HepG2 (cell line): ENCODE measurements around the gene SLC17A3. TPM values are rescaled to one million over a fixed set of nuclear protein-coding genes. Genes with fewer than 3 reads are reported as not detected.
A peak's percentile ranks its signal among the peaks of the same experiment; 100 is the strongest.

ENCODE experiments used
- FOXA3 ChIP-seq: IDR thresholded peaks from 2 replicates; pipeline ENCODE4 v1.6.1; 2016; ENCODE audit warnings: missing genetic modification reagents, missing compliant biosample characterization
- HNF1B ChIP-seq: sonication (generic); formaldehyde crosslinking; IDR thresholded peaks from 2 replicates; pipeline ENCODE4 v1.5.1; 2020; ENCODE audit warnings: mild to moderate bottlenecking, moderate library complexity, missing genetic modification reagents
- KDM3A ChIP-seq: IDR thresholded peaks from 2 replicates; pipeline ENCODE4 v1.6.1; 2018; ENCODE audit warnings: low read depth, missing compliant biosample characterization
- PAXIP1 ChIP-seq: sonication (generic); formaldehyde crosslinking; conservative IDR thresholded peaks from 2 replicates; pipeline ENCODE4 v1.4.0; 2020; ENCODE audit warnings: mild to moderate bottlenecking, missing genetic modification reagents, moderate library complexity
- RBM22 ChIP-seq: fragments of 200-400 bp; formaldehyde crosslinking; optimal IDR thresholded peaks from 2 replicates; pipeline ENCODE3; 2017; ENCODE audit warnings: mild to moderate bottlenecking, low read length, moderate library complexity
- RFXAP ChIP-seq: sonication (generic); formaldehyde crosslinking; IDR thresholded peaks from 2 replicates; pipeline ENCODE4 v1.4.0; 2020; ENCODE audit warnings: missing genetic modification reagents, borderline replicate concordance
- RXRB ChIP-seq: IDR thresholded peaks from 2 replicates; pipeline ENCODE4 v1.6.1; 2016; ENCODE audit warnings: borderline replicate concordance, missing genetic modification reagents, missing compliant biosample characterization
- SIX1 ChIP-seq: sonication (generic); formaldehyde crosslinking; IDR thresholded peaks from 2 replicates; pipeline ENCODE4 v1.4.0; 2020; ENCODE audit warnings: missing genetic modification reagents, borderline replicate concordance
- SMAD3 ChIP-seq: sonication (generic); formaldehyde crosslinking; IDR thresholded peaks from 2 replicates; pipeline ENCODE4 v1.4.0; 2020; ENCODE audit warnings: missing genetic modification reagents
- SOX5 ChIP-seq: IDR thresholded peaks from 2 replicates; pipeline ENCODE4 v1.6.1; 2016; ENCODE audit warnings: borderline replicate concordance
- ZFP36L2 ChIP-seq: sonication (generic); formaldehyde crosslinking; IDR thresholded peaks from 2 replicates; pipeline ENCODE4 v1.4.0; 2020; ENCODE audit warnings: missing genetic modification reagents
- ZNF136 ChIP-seq: sonication (generic); formaldehyde crosslinking; IDR thresholded peaks from 2 replicates; pipeline ENCODE4 v1.8.1; 2022; ENCODE audit warnings: low read depth, mild to moderate bottlenecking, moderate library complexity, missing genetic modification reagents
- ZNF263 ChIP-seq: sonication (generic); formaldehyde crosslinking; IDR thresholded peaks from 2 replicates; pipeline ENCODE4 v1.4.0; 2020; ENCODE audit warnings: missing genetic modification reagents
- ZNF484 ChIP-seq: sonication (generic); formaldehyde crosslinking; IDR thresholded peaks from 2 replicates; pipeline ENCODE4 v1.5.1; 2020; ENCODE audit warnings: mild to moderate bottlenecking, low read depth, missing genetic modification reagents, borderline replicate concordance
- ZNF614 ChIP-seq: IDR thresholded peaks from 2 replicates; pipeline ENCODE4 v1.6.1; 2018; ENCODE audit warnings: missing biosample characterization, missing genetic modification reagents, inconsistent platforms, borderline replicate concordance
- ZNF644 ChIP-seq: IDR thresholded peaks from 2 replicates; pipeline ENCODE4 v1.6.1; 2016; ENCODE audit warnings: low read depth
- polyA plus RNA-seq, 8 experiments: library from polyadenylated mRNA; depleted of rRNA in 3 of 8; stranded (reverse) in 7 of 8; unstranded in 1 of 8; fragments of >200 nt; fragmentation: Illumina TruSeq in 4 of 8; extraction: Trizol in 4 of 8; gene quantifications; 2 replicates each; pipeline versions ENCODE4 v1.2.1 to v1.2.3, GENCODE V29; 2011 to 2016; ENCODE audit warnings: low read depth in 4 of 8, missing spikeins in 1 of 8, mixed read lengths in 1 of 8; ENCODE audit not compliant: insufficient read depth in 1 of 8
- total RNA-seq, 5 experiments: library from RNA; depleted of rRNA; stranded (reverse); fragments of >200 nt; fragmentation: Illumina TruSeq; extraction: Trizol; gene quantifications; 2 replicates each; pipeline ENCODE4 v1.2.3, GENCODE V29; 2016; ENCODE audit warnings: low read depth in 1 of 5
- TF ChIP-seq, protein P1 (sequence below): IDR thresholded peaks from 2 replicates; pipeline ENCODE4 v1.6.1; 2018; ENCODE audit warnings: missing genetic modification reagents, mild to moderate bottlenecking, missing compliant biosample characterization
- TF ChIP-seq, protein P2 (sequence below): sonication (generic); formaldehyde crosslinking; IDR thresholded peaks from 2 replicates; pipeline ENCODE4 v1.4.0; 2020; ENCODE audit warnings: missing genetic modification reagents
- TF ChIP-seq, protein P3 (sequence below): sonication (generic); formaldehyde crosslinking; IDR thresholded peaks from 2 replicates; pipeline ENCODE4 v1.4.0; 2020; ENCODE audit warnings: missing genetic modification reagents, borderline replicate concordance

Gene SLC17A3
- total and polyA plus RNA-seq, 2 of the 13 experiments (the other 11 are each of a cell fraction or from before 2014, with no cell fraction given): 0.09 to 0.11 TPM

GRCh38 chr6:25907475-25908014 is 33.5 kb upstream of the SLC17A3 start (continued):
- TF ChIP-seq, protein P1, sequence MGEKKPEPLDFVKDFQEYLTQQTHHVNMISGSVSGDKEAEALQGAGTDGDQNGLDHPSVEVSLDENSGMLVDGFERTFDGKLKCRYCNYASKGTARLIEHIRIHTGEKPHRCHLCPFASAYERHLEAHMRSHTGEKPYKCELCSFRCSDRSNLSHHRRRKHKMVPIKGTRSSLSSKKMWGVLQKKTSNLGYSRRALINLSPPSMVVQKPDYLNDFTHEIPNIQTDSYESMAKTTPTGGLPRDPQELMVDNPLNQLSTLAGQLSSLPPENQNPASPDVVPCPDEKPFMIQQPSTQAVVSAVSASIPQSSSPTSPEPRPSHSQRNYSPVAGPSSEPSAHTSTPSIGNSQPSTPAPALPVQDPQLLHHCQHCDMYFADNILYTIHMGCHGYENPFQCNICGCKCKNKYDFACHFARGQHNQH (CRISPR knock-in tag): peak; percentile 70; the same call in 1 of the 2 replicates
- TF ChIP-seq PAXIP1 (peak; percentile 98), HNF1B (CRISPR knock-in tag) (peak; percentile 99), ZNF263 (CRISPR knock-in tag) (no peak), RXRB (peak; percentile 93), ZFP36L2 (CRISPR knock-in tag) (no peak), ZNF484 (CRISPR knock-in tag) (no peak), RBM22 (no peak), ZNF136 (no peak), FOXA3 (CRISPR knock-in tag) (peak; percentile 100), SOX5 (CRISPR knock-in tag) (peak; percentile 92; the same call in 1 of the 2 replicates), RFXAP (CRISPR knock-in tag) (no peak), ZNF644 (0 out of 2 replicates have a peak, but pooled peaks have one; percentile 52), KDM3A (CRISPR knock-in tag) (peak; percentile 59; the same call in 1 of the 2 replicates), SIX1 (peak; percentile 58; the same call in 1 of the 2 replicates), ZNF614 (0 out of 2 replicates have a peak, but pooled peaks have one; percentile 57), SMAD3 (CRISPR knock-in tag) (peak; percentile 97; the same call in 1 of the 2 replicates)
- TF ChIP-seq, protein P2, sequence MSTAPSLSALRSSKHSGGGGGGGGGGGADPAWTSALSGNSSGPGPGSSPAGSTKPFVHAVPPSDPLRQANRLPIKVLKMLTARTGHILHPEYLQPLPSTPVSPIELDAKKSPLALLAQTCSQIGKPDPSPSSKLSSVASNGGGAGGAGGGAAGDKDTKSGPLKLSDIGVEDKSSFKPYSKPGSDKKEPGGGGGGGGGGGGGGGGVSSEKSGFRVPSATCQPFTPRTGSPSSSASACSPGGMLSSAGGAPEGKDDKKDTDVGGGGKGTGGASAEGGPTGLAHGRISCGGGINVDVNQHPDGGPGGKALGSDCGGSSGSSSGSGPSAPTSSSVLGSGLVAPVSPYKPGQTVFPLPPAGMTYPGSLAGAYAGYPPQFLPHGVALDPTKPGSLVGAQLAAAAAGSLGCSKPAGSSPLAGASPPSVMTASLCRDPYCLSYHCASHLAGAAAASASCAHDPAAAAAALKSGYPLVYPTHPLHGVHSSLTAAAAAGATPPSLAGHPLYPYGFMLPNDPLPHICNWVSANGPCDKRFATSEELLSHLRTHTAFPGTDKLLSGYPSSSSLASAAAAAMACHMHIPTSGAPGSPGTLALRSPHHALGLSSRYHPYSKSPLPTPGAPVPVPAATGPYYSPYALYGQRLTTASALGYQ (CRISPR knock-in tag): peak; percentile 91
- TF ChIP-seq, protein P3, sequence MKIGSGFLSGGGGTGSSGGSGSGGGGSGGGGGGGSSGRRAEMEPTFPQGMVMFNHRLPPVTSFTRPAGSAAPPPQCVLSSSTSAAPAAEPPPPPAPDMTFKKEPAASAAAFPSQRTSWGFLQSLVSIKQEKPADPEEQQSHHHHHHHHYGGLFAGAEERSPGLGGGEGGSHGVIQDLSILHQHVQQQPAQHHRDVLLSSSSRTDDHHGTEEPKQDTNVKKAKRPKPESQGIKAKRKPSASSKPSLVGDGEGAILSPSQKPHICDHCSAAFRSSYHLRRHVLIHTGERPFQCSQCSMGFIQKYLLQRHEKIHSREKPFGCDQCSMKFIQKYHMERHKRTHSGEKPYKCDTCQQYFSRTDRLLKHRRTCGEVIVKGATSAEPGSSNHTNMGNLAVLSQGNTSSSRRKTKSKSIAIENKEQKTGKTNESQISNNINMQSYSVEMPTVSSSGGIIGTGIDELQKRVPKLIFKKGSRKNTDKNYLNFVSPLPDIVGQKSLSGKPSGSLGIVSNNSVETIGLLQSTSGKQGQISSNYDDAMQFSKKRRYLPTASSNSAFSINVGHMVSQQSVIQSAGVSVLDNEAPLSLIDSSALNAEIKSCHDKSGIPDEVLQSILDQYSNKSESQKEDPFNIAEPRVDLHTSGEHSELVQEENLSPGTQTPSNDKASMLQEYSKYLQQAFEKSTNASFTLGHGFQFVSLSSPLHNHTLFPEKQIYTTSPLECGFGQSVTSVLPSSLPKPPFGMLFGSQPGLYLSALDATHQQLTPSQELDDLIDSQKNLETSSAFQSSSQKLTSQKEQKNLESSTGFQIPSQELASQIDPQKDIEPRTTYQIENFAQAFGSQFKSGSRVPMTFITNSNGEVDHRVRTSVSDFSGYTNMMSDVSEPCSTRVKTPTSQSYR (CRISPR knock-in tag): no peak
